Measurements from ENCODE around the gene KY. TPM values are rescaled to one million over a fixed set of nuclear protein-coding genes. Genes with fewer than 3 reads are reported as not detected.

Gene KY
- polyA plus RNA-seq, 3 donors: 0.03 to 0.09 TPM; not detected in 1

DNA sequence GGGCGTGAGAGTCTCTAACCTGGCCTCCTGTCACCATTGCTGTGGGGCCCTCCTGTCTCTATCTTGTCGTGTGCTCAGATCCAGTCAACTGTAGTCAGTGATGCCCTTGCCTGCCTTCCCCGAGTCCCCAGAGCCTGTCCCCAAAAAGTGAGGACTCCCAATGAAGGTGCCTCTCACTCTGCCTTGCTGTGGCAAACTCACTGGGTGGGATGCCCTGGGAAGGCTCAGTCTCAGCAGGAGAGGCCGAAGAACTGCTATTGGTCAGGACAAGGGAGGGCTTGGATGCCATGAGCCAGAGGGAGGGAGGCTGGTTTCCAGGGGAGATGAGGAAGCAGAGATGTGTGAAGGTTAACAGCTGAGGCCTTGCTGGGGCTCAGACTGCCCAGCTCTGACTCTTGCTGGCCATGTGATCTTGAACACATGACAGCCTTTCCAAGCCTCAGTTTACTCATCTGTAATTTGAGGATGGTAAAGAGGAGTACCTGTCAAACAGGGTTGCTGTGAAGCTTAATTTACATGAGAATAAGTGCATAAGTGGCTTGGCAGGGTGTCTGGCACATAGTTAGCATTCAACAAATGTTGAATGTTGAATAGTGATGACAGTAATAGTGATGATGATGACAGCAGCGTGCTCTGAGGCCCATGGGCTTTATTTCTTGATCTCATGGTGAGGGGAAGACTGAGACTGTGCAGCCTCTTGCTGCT, 8.2 kb downstream of the KY start:
- H3K27ac Mint-ChIP-seq: no peak overlapping the region
- H3K27me3 Mint-ChIP-seq (ENCODE audit: low read depth in 3 of 3): peaks cover 1 to 2% (median 2%) of the 10 kb centered on the region in 3 donors
- Histone ChIP-seq H3K4me2 (replicated peaks; ENCODE audit: extremely low read depth, low read length, poor library complexity, severe bottlenecking) (no peak overlapping the region), H3K79me2 (ENCODE audit: insufficient read depth, low read length) (no peaks in the 10 kb centered on the region), H4K20me1 (ENCODE audit: insufficient read depth, low read length) (no peaks in the 10 kb centered on the region), H3K27ac (ENCODE audit: low read depth in 1 of 2, low read length in 2 of 2) (no peak overlapping the region), H3K9me3 (replicated peaks in 1 of 2; ENCODE audit: control insufficient read depth in 1 of 2, insufficient read depth in 1 of 2, low read length in 2 of 2) (no peaks in the 10 kb centered on the region), H3K4me1 (ENCODE audit: control insufficient read depth in 1 of 2, insufficient read depth in 2 of 2, low read length in 2 of 2) (no peaks in the 10 kb centered on the region), H3K27me3 (ENCODE audit: control insufficient read depth in 2 of 2, insufficient read depth in 2 of 2, low read length in 2 of 2) (no peaks in the 10 kb centered on the region), H2AFZ (ENCODE audit: insufficient read depth, low read depth, low read length, poor library complexity, severe bottlenecking) (no peak overlapping the region), H3K4me3 (replicated peaks in 1 of 3; ENCODE audit: low read depth in 2 of 3, low read length in 3 of 3) (no peak overlapping the region), H3K36me3 (replicated peaks in 1 of 2; ENCODE audit: control insufficient read depth in 1 of 2, insufficient read depth in 2 of 2, low read length in 2 of 2) (no peaks in the 10 kb centered on the region), H3K9ac (ENCODE audit: insufficient read depth, low read length, poor library complexity, severe bottlenecking) (no peak overlapping the region)
- intact Hi-C loops (cut with micrococcal nuclease): loop anchor here in 1 of 2 donors (5.0 kb wide), 1 partner anchor 40 kb away; no protein-coding TSS in a partner anchor
- peaks cover 2% of the 10 kb centered on the region for H3K4me1 Mint-ChIP-seq
- no peak overlapping the region for H3K4me3 Mint-ChIP-seq
- TF ChIP-seq, protein P1, sequence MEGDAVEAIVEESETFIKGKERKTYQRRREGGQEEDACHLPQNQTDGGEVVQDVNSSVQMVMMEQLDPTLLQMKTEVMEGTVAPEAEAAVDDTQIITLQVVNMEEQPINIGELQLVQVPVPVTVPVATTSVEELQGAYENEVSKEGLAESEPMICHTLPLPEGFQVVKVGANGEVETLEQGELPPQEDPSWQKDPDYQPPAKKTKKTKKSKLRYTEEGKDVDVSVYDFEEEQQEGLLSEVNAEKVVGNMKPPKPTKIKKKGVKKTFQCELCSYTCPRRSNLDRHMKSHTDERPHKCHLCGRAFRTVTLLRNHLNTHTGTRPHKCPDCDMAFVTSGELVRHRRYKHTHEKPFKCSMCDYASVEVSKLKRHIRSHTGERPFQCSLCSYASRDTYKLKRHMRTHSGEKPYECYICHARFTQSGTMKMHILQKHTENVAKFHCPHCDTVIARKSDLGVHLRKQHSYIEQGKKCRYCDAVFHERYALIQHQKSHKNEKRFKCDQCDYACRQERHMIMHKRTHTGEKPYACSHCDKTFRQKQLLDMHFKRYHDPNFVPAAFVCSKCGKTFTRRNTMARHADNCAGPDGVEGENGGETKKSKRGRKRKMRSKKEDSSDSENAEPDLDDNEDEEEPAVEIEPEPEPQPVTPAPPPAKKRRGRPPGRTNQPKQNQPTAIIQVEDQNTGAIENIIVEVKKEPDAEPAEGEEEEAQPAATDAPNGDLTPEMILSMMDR (IDR thresholded peaks at IDR 0.05): no peak
- H3K9me3 Mint-ChIP-seq: peaks cover 0 to 1% (median 0%) of the 10 kb centered on the region in 7 donors
- no peaks in the 10 kb centered on the region for H3K36me3 Mint-ChIP-seq
- 90% methylated on average over 5 of the region's 5 CpGs for WGBS (ENCODE audit: insufficient coverage)
- DNase-seq: no peak

- intact Hi-C loops (cut with micrococcal nuclease): loop anchor here in 1 of 2 donors (5.0 kb wide), 1 partner anchor 39 kb away; no protein-coding TSS in a partner anchor
- TF ChIP-seq, protein P1 (IDR thresholded peaks at IDR 0.05): no peak
- Mint-ChIP-seq H3K4me1 (peaks cover 2% of the 10 kb centered on the region), H3K27ac (no peak overlapping the region), H3K36me3 (no peaks in the 10 kb centered on the region), H3K27me3 (ENCODE audit: low read depth in 3 of 3) (peaks cover 1 to 2% (median 2%) of the 10 kb centered on the region in 3 donors), H3K4me3 (no peak overlapping the region), H3K9me3 (peaks cover 0 to 1% (median 0%) of the 10 kb centered on the region in 7 donors)
- Histone ChIP-seq H3K27ac (ENCODE audit: low read depth in 1 of 2, low read length in 2 of 2) (no peak overlapping the region), H3K79me2 (ENCODE audit: insufficient read depth, low read length) (no peaks in the 10 kb centered on the region), H3K9me3 (replicated peaks in 1 of 2; ENCODE audit: control insufficient read depth in 1 of 2, insufficient read depth in 1 of 2, low read length in 2 of 2) (no peaks in the 10 kb centered on the region), H3K4me3 (replicated peaks in 1 of 3; ENCODE audit: low read depth in 2 of 3, low read length in 3 of 3) (no peak overlapping the region), H3K9ac (ENCODE audit: insufficient read depth, low read length, poor library complexity, severe bottlenecking) (no peak overlapping the region), H4K20me1 (ENCODE audit: insufficient read depth, low read length) (no peaks in the 10 kb centered on the region), H3K4me1 (ENCODE audit: control insufficient read depth in 1 of 2, insufficient read depth in 2 of 2, low read length in 2 of 2) (no peaks in the 10 kb centered on the region), H3K36me3 (replicated peaks in 1 of 2; ENCODE audit: control insufficient read depth in 1 of 2, insufficient read depth in 2 of 2, low read length in 2 of 2) (no peaks in the 10 kb centered on the region), H3K27me3 (ENCODE audit: control insufficient read depth in 2 of 2, insufficient read depth in 2 of 2, low read length in 2 of 2) (no peaks in the 10 kb centered on the region), H3K4me2 (replicated peaks; ENCODE audit: extremely low read depth, low read length, poor library complexity, severe bottlenecking) (no peak overlapping the region), H2AFZ (ENCODE audit: insufficient read depth, low read depth, low read length, poor library complexity, severe bottlenecking) (no peak overlapping the region)
- DNase-seq: no peak
- WGBS (ENCODE audit: insufficient coverage): 40% methylated on average over 2 of the region's 4 CpGs
Observed at GRCh38 chr3:134641671-134642300, 9.0 kb downstream of the KY start.

Measured in CD14-positive monocyte (primary cell).